Upper lobe of left lung (tissue), 4 donors: ENCODE results near the gene SEC61A1.

Source experiments
- EP300 ChIP-seq, 4 donors: sonication (generic); formaldehyde crosslinking; IDR thresholded peaks; one replicate each; pipeline ENCODE4 v1.5.1; 2017; ENCODE audit warnings: antibody characterized with exemption in 4 of 4, control low read depth in 2 of 4
- POLR2A ChIP-seq, 4 donors: fragments of 450-650 bp; IDR thresholded peaks; one replicate each; pipeline ENCODE4 v1.5.1; 2016 to 2017; ENCODE audit warnings: antibody characterized with exemption in 4 of 4, mild to moderate bottlenecking in 2 of 4
- POLR2AphosphoS5 ChIP-seq, 2 donors: sonication (generic); formaldehyde crosslinking; IDR thresholded peaks; one replicate each; pipeline ENCODE4 v1.5.1; 2017; ENCODE audit warnings: antibody characterized with exemption in 2 of 2
- TF ChIP-seq, protein P1 (sequence below), 6 experiments: fragments of 450-650 bp in 4 of 6; fragments of 200-600 bp in 2 of 6; sonication (generic) in 2 of 6; IDR thresholded peaks; one replicate each; pipeline ENCODE4 v1.5.1; 2016 to 2019; ENCODE audit warnings: antibody characterized with exemption in 6 of 6

DNA sequence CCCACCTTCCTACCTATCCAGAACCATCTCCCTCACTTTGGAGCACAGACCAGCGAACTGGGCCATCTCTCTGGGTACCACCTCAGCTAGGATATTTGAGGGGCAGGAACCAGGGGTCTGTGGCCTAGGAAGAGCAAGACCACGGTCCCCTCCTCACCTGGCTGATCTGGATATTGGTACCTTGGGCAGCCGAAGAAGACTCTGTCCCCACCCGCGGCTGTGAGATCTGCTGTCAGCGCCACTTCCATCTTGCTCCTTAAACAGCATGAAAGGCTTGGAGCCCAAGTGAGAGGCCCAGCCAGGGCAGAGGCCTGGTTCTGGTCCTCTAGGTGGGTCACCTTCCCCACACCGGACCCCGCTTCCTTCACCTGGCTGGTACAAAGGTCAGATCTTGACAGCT, 26.6 kb downstream of the SEC61A1 start:
- TF ChIP-seq, protein P1, sequence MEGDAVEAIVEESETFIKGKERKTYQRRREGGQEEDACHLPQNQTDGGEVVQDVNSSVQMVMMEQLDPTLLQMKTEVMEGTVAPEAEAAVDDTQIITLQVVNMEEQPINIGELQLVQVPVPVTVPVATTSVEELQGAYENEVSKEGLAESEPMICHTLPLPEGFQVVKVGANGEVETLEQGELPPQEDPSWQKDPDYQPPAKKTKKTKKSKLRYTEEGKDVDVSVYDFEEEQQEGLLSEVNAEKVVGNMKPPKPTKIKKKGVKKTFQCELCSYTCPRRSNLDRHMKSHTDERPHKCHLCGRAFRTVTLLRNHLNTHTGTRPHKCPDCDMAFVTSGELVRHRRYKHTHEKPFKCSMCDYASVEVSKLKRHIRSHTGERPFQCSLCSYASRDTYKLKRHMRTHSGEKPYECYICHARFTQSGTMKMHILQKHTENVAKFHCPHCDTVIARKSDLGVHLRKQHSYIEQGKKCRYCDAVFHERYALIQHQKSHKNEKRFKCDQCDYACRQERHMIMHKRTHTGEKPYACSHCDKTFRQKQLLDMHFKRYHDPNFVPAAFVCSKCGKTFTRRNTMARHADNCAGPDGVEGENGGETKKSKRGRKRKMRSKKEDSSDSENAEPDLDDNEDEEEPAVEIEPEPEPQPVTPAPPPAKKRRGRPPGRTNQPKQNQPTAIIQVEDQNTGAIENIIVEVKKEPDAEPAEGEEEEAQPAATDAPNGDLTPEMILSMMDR (IDR thresholded peaks at IDR 0.05) = no peak
- TF ChIP-seq POLR2AphosphoS5 (IDR thresholded peaks at IDR 0.05) (no peak), POLR2A (IDR thresholded peaks at IDR 0.05) (no peak), EP300 (IDR thresholded peaks at IDR 0.05) (no peak)
